GM18526 (cell line): Measurements from ENCODE around the gene SPATA20.

Experiments
- POLR2A ChIP-seq: IDR thresholded peaks from 3 replicates; pipeline ENCODE4 v1.6.1; 2011; ENCODE audit not compliant: insufficient read length; ENCODE audit errors: extremely low read depth

SPATA20 gene

GRCh38 chr17:50514936-50515702 is 31.9 kb upstream of the SPATA20 start:
- no peak for TF ChIP-seq POLR2A

- no peak for TF ChIP-seq POLR2A
These were observed 30.0 kb upstream of the SPATA20 start for GRCh38 chr17:50517011-50517410.

GRCh38 chr17:50517504-50518383 is 29.2 kb upstream of the SPATA20 start:
- TF ChIP-seq POLR2A, result no peak

GRCh38 chr17:50518384-50519023 is 28.5 kb upstream of the SPATA20 start:
- no peak for TF ChIP-seq POLR2A

GRCh38 chr17:50519141-50519834 is 27.7 kb upstream of the SPATA20 start:
- TF ChIP-seq POLR2A, result no peak

- TF ChIP-seq POLR2A, result no peak
These were observed 26.5 kb upstream of the SPATA20 start for GRCh38 chr17:50520483-50520882.

GRCh38 chr17:50521514-50521913 is 25.5 kb upstream of the SPATA20 start:
- no peak for TF ChIP-seq POLR2A

GRCh38 chr17:50522766-50523165 is 24.2 kb upstream of the SPATA20 start:
- TF ChIP-seq POLR2A, result no peak

- TF ChIP-seq POLR2A, result no peak
These were observed 23.8 kb upstream of the SPATA20 start for GRCh38 chr17:50523208-50523607.

- no peak for TF ChIP-seq POLR2A
These were observed 22.1 kb upstream of the SPATA20 start for GRCh38 chr17:50524838-50525237.

- TF ChIP-seq POLR2A, result no peak
These were observed 19.7 kb upstream of the SPATA20 start for GRCh38 chr17:50527155-50527762.

- no peak for TF ChIP-seq POLR2A
These were observed 19.0 kb upstream of the SPATA20 start for GRCh38 chr17:50527949-50528474.

GRCh38 chr17:50529849-50530248 is 17.1 kb upstream of the SPATA20 start:
- TF ChIP-seq POLR2A, result no peak

- no peak for TF ChIP-seq POLR2A
These were observed 15.4 kb upstream of the SPATA20 start for GRCh38 chr17:50531428-50532025.
